Psoas muscle (tissue), 8 donors: Measurements from ENCODE around the gene MAP7. TPM values are rescaled to one million over a fixed set of nuclear protein-coding genes. Genes with fewer than 3 reads are reported as not detected.

Experiments
- ATAC-seq, 4 donors: fragments of 200-7000 bp; cut with Tn5 transposase; one replicate each; pipeline ENCODE4 v1.9.1; 2020; ENCODE audit warnings: moderate library complexity in 3 of 4, mild to moderate bottlenecking in 2 of 4
- DNase-seq, 2 donors: peaks; one replicate each; pipeline ENCODE4 v3.0.0-alpha.2; 2020
- H3K27ac ChIP-seq: fragments of 200-600 bp; one replicate; pipeline ENCODE4 v1.8.0; 2022
- H3K27me3 ChIP-seq, 3 donors: fragments of 200-600 bp in 1 of 3; one replicate each; pipeline versions ENCODE4 v1.6.1 to v1.8.0; 2013 to 2022; ENCODE audit warnings: low read length in 2 of 3, mild to moderate bottlenecking in 2 of 3, moderate library complexity in 1 of 3; ENCODE audit not compliant: insufficient read depth in 3 of 3
- H3K36me3 ChIP-seq, 2 donors: fragments of 200-600 bp in 1 of 2; one replicate each; pipeline versions ENCODE4 v1.6.1 to v1.8.0; 2013 to 2022; ENCODE audit warnings: low read depth in 1 of 2, mild to moderate bottlenecking in 1 of 2, moderate library complexity in 1 of 2; ENCODE audit not compliant: insufficient read depth in 1 of 2
- H3K4me1 ChIP-seq: fragments of 200-600 bp; one replicate; pipeline ENCODE4 v1.8.0; 2022
- H3K4me3 ChIP-seq: fragments of 200-600 bp; one replicate; pipeline ENCODE4 v1.8.0; 2022; ENCODE audit warnings: mild to moderate bottlenecking
- H3K9me3 ChIP-seq: fragments of 200-600 bp; one replicate; pipeline ENCODE4 v1.8.0; 2022
- WGBS, 3 donors: extraction: QIAGEN DNeasy Blood & Tissue Kit; methylation state at CpG; one replicate each; pipeline versions ENCODE4 v1.1.6 to v1.1.7; 2013; 5-methylcytosine and 5-hydroxymethylcytosine counted together
- intact Hi-C, 2 donors: fragments of 100-400 bp; cut with DNase I; formaldehyde crosslinking; loops; one replicate each; pipeline versions ENCODE4 v1.11.0 to v1.14.2; 2022
- polyA plus RNA-seq, 3 donors: library from polyadenylated mRNA; stranded (reverse); fragments of 200-250 nt; gene quantifications; one replicate each; pipeline ENCODE4 v1.2.3, GENCODE V29; 2013
- total RNA-seq, 4 donors: library from RNA; stranded (reverse); fragmentation: NEBNext Ultra II Directional in 2 of 4; extraction: Animal tissue kit (Norgen Biotek cat#: 25700) in 2 of 4; gene quantifications; one replicate each; pipeline versions ENCODE4 v1.2.1 to v1.2.4, GENCODE V29; 2021 to 2023
- TF ChIP-seq, protein P1 (sequence below): fragments of 200-600 bp; IDR thresholded peaks from one replicate; pipeline ENCODE4 v1.8.0; 2022; ENCODE audit warnings: antibody characterized with exemption
- donor health status: healthy with polysubstance abuse.
- donor health status: DM: no; HTN: no; CAD: no; lungs with moderate emphysema.
- donor health status: Bipolar disorder and iron deficiency.
- donor health status: healthy.
- donor health status: DM: yes; HTN: yes; CAD: no.
- donor health status: DM: no; HTN: no; CAD: no.
- donor health status: DM: no; HTN: no; CAD: no.
- donor health status: DM: yes; HTN: yes; CAD: no.

MAP7 gene
- total and polyA plus RNA-seq, 7 donors = 0.10 to 0.94 (median 0.32) TPM

DNA sequence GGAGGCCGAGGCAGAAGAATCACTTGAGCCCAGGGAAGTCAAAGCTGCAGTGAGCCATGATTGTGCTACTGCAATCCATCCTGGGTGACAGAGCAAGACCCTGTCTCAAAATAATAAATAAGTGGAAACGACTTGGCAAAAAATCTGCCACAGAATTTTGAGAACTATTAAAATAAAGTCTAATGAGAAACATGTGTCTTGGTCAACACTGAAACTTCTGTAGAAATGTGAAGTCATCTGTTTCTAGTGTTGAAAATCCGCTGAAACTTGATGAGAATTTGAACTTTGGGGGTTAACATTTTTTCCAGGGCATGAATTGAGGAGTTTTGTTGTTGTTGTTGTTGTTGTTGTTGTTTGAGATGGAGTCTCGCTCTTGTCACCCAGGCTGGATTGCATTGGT lies 231.5 kb downstream of the MAP7 start:
- no peak for ATAC-seq
- intact Hi-C loops = loop anchor here in 1 of 2 donors (2.0 kb wide), 1 partner anchor 812 kb away; no protein-coding TSS in a partner anchor
- no peak for DNase-seq
- Histone ChIP-seq H3K36me3 (no peaks in the 10 kb centered on the region), H3K27ac (no peak overlapping the region), H3K27me3 (no peaks in the 10 kb centered on the region), H3K4me3 (no peak overlapping the region), H3K4me1 (no peaks in the 10 kb centered on the region), H3K9me3 (no peaks in the 10 kb centered on the region)
- TF ChIP-seq, protein P1, sequence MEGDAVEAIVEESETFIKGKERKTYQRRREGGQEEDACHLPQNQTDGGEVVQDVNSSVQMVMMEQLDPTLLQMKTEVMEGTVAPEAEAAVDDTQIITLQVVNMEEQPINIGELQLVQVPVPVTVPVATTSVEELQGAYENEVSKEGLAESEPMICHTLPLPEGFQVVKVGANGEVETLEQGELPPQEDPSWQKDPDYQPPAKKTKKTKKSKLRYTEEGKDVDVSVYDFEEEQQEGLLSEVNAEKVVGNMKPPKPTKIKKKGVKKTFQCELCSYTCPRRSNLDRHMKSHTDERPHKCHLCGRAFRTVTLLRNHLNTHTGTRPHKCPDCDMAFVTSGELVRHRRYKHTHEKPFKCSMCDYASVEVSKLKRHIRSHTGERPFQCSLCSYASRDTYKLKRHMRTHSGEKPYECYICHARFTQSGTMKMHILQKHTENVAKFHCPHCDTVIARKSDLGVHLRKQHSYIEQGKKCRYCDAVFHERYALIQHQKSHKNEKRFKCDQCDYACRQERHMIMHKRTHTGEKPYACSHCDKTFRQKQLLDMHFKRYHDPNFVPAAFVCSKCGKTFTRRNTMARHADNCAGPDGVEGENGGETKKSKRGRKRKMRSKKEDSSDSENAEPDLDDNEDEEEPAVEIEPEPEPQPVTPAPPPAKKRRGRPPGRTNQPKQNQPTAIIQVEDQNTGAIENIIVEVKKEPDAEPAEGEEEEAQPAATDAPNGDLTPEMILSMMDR = no peak
- WGBS, 3 donors = 69 to 71% (median 70%) methylated on average over 4 of the region's 4 CpGs

DNA sequence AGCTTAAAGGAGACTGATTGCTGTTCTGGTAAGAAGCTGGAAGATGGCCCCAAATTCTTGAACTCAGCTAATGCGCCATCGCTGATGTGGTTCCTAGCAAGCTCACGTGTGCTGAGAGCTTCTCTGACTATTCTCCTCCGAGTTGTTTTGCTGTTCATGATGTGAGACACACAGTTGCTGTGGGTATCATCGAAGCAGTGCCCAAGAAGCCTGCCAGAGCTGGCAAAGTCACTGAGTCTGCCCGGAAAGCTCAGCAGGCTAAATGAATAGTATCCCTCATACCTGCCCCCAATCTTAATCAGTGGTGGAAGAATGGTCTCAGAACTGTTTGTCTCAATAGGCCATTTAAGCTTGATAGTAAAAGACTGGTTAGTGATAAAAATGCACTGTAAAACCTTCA lies 232.3 kb downstream of the MAP7 start:
- TF ChIP-seq, protein P1 = no peak
- Histone ChIP-seq H3K4me1 (no peaks in the 10 kb centered on the region), H3K27me3 (no peaks in the 10 kb centered on the region), H3K4me3 (no peak overlapping the region), H3K27ac (no peak overlapping the region), H3K36me3 (no peaks in the 10 kb centered on the region), H3K9me3 (no peaks in the 10 kb centered on the region)
- ATAC-seq (no peak), DNase-seq (no peak)
- 63 to 75% (median 70%) methylated on average over 6 of the region's 6 CpGs for WGBS, 3 donors
- intact Hi-C loops = loop anchor here in 1 of 2 donors (2.0 kb wide), 1 partner anchor 811 kb away; no protein-coding TSS in a partner anchor

DNA sequence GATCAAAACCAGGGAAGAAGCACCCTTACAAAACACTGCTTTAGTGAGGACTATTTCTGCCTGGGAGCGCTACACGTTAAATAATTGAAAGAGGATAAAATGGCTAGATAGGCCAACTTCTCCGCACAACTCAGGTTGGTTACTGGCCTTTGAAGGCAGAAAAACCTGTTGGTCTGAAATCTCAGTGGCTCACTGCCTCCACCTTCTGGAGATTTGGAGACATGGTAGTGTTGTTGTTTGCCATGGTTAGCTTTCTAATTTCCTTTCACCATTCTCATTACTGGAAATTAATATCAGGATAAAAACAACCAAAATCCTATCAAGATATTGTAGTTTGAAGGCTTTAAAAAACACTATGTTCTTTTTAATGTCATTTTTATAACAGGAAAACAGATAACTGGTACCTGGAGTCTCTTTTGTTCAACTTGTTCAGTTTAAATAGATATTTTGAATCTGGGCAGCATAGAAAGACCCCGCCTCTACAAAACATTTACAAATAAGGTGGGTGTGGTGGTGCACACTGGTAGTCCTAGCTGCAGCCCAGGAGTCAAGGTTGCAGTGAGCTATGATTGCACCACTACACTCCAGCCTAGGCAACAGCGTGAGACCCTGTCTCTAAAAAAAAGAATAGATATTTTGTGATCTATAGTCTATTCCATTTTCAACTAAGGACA lies 233.1 kb downstream of the MAP7 start:
- 44 to 47% (median 44%) methylated on average over 5 of the region's 5 CpGs for WGBS, 3 donors
- no peak overlapping the region for H3K4me3 ChIP-seq
- intact Hi-C loops = no loop called here
- ATAC-seq = peak; percentile 71 to 95 (median 79)
- no peaks in the 10 kb centered on the region for H3K4me1 ChIP-seq
- H3K9me3 ChIP-seq = no peaks in the 10 kb centered on the region
- peak in 1 of 2 donors; percentile 20 for DNase-seq
- no peaks in the 10 kb centered on the region for H3K27me3 ChIP-seq
- no peaks in the 10 kb centered on the region for H3K36me3 ChIP-seq
- no peak overlapping the region for H3K27ac ChIP-seq
- TF ChIP-seq, protein P1 = peak; percentile 90

DNA sequence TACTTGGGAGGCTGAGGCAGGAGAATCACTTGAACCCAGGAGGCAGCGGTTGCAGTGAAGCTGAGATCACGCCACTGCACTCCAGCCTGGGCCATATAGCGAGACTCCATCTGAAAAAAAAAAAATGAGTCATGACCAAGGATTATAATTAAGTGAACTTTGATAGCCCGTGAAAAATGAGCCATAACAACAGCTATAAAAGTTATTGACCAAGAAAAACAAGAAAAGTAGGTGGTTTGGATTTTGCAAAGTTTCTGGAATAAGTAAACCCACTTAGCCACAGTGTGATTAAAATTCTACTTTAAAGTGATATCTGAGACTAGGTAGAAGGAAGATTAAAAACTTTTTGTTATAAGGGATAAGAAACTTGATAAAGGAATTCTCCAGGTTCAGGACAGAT lies 234.6 kb downstream of the MAP7 start:
- TF ChIP-seq, protein P1 = no peak
- H3K9me3 ChIP-seq = no peaks in the 10 kb centered on the region
- no peak for DNase-seq
- no peak overlapping the region for H3K27ac ChIP-seq
- no peak for ATAC-seq
- H3K4me3 ChIP-seq = no peak overlapping the region
- H3K4me1 ChIP-seq = no peaks in the 10 kb centered on the region
- no peaks in the 10 kb centered on the region for H3K27me3 ChIP-seq
- intact Hi-C loops = no loop called here
- WGBS, 3 donors = 81 to 85% (median 83%) methylated on average over 4 of the region's 4 CpGs
- no peaks in the 10 kb centered on the region for H3K36me3 ChIP-seq

DNA sequence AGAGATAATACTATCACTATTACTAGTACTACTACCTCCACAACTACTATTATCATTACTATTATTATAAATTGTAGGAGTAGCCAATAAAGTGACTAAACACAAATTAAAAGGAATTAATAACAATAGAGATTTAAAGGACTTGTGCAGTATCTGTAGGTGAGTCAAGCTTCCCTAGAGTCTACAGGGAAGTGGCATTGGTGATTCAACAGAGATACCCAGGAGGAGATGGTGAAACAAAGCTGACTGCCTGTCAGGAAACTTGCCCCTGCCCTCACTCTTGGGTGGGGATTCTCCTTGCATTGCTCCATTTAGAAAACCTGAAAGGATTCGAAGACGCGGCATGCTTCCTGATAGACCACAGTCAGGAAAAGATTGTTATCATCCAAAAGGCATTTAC lies 237.2 kb downstream of the MAP7 start:
- intact Hi-C loops = no loop called here
- Histone ChIP-seq H3K4me1 (no peaks in the 10 kb centered on the region), H3K9me3 (no peaks in the 10 kb centered on the region), H3K27ac (no peak overlapping the region), H3K4me3 (no peak overlapping the region), H3K27me3 (no peaks in the 10 kb centered on the region), H3K36me3 (no peaks in the 10 kb centered on the region)
- TF ChIP-seq, protein P1 = no peak
- DNase-seq (no peak), ATAC-seq (no peak)
- WGBS, 3 donors = 84 to 89% (median 85%) methylated on average over 3 of the region's 3 CpGs
